ENCODE results near the gene CSRNP2.

CSRNP2 gene

DNA sequence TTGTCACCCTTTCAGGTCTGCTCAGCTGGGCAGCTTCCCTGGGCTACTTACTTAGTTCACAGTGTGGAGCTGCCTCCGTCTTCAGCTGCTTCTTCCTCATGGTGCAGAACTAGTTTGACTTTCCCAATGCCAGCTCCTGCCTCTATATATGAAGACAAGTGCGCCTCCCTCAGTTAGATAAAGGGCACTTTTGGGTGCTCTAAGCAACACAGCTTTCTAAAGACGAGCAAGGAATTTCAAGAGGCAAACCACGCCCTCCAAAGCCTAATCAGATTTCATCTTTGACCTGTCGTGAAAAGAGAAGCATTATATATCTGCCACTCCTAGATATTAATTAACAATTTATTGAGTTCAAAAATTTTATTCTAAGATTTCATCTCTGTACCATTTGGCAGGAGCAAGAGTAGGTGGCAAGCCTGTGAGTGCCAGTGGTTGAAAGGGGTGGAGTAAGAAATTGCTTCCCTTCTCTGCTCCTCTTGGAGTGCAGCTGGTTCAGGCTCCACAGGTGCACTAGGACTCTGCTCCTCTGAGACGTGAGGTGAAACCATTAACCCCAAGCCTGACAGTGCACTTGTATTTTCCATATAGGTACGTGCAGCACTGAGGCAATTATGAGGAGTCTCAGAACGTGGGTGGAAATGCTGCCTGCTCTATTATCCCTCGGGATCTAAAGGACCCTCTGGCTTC lies 55.1 kb downstream of the CSRNP2 start:
- TF ChIP-seq, protein P1, sequence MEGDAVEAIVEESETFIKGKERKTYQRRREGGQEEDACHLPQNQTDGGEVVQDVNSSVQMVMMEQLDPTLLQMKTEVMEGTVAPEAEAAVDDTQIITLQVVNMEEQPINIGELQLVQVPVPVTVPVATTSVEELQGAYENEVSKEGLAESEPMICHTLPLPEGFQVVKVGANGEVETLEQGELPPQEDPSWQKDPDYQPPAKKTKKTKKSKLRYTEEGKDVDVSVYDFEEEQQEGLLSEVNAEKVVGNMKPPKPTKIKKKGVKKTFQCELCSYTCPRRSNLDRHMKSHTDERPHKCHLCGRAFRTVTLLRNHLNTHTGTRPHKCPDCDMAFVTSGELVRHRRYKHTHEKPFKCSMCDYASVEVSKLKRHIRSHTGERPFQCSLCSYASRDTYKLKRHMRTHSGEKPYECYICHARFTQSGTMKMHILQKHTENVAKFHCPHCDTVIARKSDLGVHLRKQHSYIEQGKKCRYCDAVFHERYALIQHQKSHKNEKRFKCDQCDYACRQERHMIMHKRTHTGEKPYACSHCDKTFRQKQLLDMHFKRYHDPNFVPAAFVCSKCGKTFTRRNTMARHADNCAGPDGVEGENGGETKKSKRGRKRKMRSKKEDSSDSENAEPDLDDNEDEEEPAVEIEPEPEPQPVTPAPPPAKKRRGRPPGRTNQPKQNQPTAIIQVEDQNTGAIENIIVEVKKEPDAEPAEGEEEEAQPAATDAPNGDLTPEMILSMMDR (conservative IDR thresholded peaks at IDR 0.05; ENCODE audit: low read length) = peak; percentile 38
- DNase-seq (ENCODE audit: low read depth) = peak; percentile 46
- no peak overlapping the region for H3K4me3 ChIP-seq (ENCODE audit: low read length)

DNA sequence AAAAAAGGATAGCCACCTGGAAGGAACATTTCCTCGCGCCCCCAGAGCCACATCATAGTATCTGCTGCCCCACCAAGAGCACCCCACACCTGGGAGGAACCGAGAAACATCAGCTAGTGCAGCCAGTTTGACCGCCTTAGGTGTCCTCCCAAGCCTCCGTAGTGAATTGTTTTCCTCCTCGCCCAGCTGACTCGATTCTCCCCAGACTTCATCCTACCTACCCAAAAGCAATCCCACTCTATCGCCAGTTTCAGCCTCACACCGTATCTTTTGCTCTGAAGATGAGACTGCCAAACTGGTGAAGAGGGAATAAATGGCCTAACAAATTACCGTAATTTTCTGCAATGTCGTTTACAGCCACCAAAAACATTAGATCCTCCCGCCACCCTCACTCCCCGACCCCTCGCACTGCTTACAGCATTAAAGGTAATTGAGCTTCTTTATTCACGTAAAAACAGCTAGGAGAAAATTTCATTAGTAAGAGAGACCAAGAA lies 56.0 kb downstream of the CSRNP2 start:
- TF ChIP-seq, protein P1 (conservative IDR thresholded peaks at IDR 0.05; ENCODE audit: low read length) = no peak
- H3K4me3 ChIP-seq (ENCODE audit: low read length) = no peak overlapping the region
- DNase-seq (ENCODE audit: low read depth) = no peak

DNA sequence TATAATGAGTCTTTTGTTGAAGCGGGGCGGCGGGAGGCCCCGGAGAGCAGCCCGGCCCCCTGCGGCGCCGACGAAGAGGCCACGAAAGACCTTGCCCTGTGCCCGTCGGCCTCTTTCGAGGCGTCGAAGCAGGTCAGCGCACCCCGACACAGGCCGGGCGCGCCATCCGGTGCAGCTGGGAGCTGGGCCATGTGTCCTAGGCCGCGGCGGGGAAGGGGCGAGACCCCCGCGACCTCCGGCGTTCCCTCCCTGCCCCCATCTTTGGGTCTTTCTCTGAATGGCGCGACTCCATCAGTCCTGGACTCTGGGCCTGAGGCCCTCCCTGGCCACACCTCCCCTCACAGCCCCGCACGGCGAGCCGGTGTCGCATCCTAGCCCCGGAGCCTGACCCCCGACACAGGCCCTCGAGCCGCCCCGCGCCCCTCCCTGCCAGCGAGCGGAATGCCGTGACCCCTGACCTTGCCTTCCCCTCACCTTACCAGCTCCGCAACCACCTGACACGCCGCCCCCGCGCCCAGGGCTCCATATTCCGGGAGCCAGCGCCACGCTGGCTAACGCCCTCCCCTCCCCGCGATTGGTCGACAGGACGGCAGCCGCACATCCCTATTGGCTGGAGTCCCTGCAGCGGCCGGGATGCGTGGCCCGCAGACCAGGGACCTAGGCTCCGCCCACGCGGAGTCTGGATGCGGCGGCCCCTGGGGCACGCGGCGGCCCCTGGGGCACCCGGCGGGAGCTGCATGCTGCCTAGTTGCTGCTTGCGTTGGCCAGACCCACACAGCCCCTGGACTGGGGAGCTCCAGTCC lies 57.4 kb downstream of the CSRNP2 start, which contains the start of gene SLC11A2:
Gene SLC11A2 (minus strand): TSS at position 549 of the 803 bp plus-strand sequence. CDS start 15,656 bp downstream, outside the sequence.
- TF ChIP-seq, protein P1 (conservative IDR thresholded peaks at IDR 0.05; ENCODE audit: low read length) = no peak
- peak; percentile 91 for DNase-seq (ENCODE audit: low read depth)

DNA sequence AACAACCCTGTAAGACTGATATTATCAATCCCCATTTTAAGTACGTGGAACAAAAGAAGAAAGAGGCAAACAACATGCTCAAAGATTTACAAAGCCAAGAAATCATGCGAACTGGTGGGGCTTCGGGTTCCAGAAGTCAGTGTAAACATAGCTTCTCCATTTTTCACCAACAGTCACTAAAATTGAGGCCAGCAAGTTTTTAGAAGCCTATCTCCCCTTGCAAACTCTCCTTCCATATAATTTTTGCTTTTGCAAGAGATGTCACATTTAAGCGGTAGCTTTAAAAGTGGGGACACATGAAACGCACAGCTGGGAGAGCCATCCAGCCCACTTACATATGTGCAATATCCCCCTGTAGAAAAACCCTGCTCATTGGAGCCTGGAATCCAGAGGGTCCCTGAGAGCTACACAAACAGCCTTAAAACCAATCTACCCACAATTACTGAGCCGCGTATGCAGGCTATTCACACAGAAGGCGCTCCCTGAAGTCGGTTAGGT lies 58.0 kb downstream of the CSRNP2 start:
- TF ChIP-seq, protein P1 (conservative IDR thresholded peaks at IDR 0.05; ENCODE audit: low read length) = no peak
- H3K4me3 ChIP-seq (ENCODE audit: low read length) = peak overlapping the region; percentile 79
- no peak for DNase-seq (ENCODE audit: low read depth)

More for the DNA sequence above, 57.4 kb downstream of the CSRNP2 start, which contains the start of gene SLC11A2:
- H3K4me3 ChIP-seq (ENCODE audit: low read length) = peak within 1 kb of the TSS; percentile 79

DNA sequence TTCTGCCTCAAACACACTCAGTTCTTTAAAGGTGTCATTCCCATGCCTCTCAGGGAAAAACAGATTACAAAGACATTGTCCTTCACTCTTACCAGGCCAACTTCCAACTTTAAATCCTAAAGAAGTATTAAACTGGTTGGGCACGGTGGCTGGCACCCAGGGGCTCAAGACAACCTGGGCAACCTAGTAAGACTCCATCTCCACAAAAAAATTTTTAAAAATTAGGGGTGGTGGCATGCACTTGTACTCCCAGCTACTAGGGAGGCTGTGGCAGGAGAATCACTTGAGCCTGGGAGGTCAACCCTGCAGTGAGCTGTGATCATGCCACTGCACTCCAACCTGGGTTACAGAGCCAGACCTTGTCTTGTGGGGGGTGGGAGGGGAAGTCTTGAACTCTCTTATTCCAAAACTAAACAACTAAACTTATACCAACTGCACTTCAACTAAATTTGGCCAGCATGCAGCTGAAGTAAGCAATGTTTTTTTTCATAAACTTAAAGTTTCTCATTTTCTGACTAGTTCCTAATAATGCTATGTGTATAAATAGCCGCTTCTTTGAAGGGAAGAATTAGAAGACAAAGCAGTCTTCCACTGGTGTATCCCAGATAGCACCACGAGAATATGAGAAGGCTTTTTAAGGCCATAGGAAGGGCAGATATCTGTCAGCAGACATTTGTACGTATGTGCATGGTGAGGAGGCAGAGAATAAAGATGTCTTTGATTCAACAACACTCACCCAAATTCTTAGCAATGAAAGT lies 59.6 kb downstream of the CSRNP2 start:
- no peak for DNase-seq (ENCODE audit: low read depth)
- peak overlapping the region; percentile 79 for H3K4me3 ChIP-seq (ENCODE audit: low read length)
- TF ChIP-seq, protein P1 (conservative IDR thresholded peaks at IDR 0.05; ENCODE audit: low read length) = no peak

DNA sequence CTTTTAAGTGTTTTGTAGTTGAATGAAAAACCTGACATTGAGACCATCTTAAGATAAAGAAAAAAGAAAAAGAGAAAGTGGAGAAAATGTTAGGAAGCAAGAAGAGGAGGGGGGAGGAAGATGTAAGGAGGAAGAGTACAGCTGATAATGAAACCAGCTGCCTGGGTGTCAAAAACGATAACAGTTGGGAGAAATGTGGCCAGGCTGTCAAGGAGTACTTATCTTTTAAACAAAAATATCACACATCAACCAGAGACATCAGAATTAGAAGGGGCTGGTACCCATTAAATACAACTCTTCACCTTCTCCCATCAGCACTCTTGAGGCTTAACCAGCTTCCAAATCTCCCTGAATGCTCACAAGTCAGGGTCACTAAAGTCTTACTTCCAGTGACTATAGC lies 61.7 kb downstream of the CSRNP2 start:
- TF ChIP-seq, protein P1 (conservative IDR thresholded peaks at IDR 0.05; ENCODE audit: low read length) = no peak
- no peak overlapping the region for H3K4me3 ChIP-seq (ENCODE audit: low read length)
- no peak for DNase-seq (ENCODE audit: low read depth)

All from AG10803 (cell line).